ENCODE measurements around the gene MUC4. TPM values are rescaled to one million over a fixed set of nuclear protein-coding genes. Genes with fewer than 3 reads are reported as not detected.
"Not testable (repeated sequence)": the region's sequence is repeated elsewhere in the genome, so short reads cannot be mapped to it uniquely, and the experiment has no call there.

Gene MUC4
- total RNA-seq, 6 donors from 2014 or later: 4.6 to 75.4 (median 11.3) TPM

DNA sequence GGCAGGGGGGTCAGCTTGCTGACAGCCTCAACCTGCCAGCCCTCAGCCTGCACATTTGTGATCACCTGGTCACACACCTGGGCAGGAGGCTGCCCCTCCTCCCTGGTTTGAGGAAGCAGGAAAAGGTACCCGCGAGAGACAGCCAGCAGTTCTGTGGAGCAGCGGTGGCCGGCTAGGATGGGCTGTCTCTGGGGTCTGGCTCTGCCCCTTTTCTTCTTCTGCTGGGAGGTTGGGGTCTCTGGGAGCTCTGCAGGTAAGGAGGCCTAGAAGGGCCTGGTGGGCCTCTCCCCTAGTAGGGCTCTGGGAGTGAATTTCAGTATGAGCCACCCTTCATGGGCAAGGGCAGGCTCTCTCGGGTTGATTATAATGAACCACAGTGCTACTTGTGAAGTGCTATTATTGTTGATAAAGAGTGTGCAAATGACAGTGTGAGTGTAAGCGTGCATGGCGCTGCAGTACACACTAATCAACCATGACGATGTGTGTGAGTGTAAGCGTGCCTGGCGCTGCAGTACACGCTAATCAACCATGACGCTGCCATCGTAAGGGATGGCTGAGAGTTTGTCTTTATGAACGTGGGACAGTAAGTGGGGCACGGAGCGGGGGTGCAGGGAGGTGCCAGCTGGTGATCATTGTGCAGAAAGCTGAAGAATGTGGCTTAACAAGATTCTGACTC, 90.8 kb downstream of the MUC4 start, which contains the start of gene MUC20:
MUC20 (plus strand) TSS at position 148 of the 676 bp plus-strand sequence; CDS start at position 178, 30 bp downstream.
- not testable (repeated sequence) for H3K9me3 ChIP-seq, H3K27me3 ChIP-seq, H3K4me1 ChIP-seq, H3K36me3 ChIP-seq
- Histone ChIP-seq H3K4me3 (peak within 1 kb of the TSS in 3 of 4 donors; percentile 1 to 13 (median 8)), H3K27ac (peak within 1 kb of the TSS in 1 of 4 donors; percentile 36)
- peak; percentile 27 to 76 for ATAC-seq (ENCODE audit: low FRiP score in 2 of 2)
- DNase-seq: peak; percentile 25 to 81
- WGBS, 2 donors: 46 to 71% methylated on average over 5 to 12 of the region's 16 CpGs
- peak in 1 of 4 donors; percentile 22 for TF ChIP-seq POLR2A (IDR thresholded peaks at IDR 0.05)

DNA sequence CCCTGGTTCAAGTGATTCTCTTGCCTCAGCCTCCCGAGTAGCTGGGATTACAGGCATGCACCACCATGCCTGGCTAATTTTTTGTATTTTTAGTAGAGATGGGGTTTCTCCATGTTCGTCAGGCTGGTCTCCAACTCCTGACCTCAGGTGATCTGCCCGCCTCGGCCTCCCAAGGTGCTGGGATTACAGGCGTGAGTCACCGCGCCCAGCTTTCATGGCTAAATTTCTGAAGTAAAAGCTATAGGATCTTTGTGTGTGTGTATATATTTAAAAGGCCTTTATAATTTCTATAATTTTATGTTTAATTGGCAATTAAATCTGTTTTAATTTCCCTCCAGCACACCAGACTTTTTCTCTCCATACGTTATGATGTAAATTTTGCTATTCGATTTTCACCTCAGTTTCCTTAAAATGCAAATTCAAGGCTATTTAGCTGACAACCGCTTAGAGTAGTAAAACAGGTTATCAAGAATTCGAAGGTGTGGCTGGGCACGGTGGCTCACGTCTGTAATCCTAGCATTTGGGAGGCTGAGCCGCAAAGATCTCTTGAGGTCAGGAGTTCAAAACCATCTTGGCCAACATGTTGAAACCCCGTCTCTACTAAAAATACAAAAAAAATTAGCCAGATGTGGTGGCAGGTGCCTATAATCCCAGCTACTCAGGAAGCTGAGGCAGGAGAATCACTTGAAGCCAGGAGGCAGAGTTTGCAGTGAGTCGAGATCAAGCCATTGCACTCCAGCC, 92.0 kb downstream of the MUC4 start:
- not testable (repeated sequence) for H3K4me1 ChIP-seq; H3K27ac ChIP-seq; H3K9me3 ChIP-seq; DNase-seq; H3K27me3 ChIP-seq; ATAC-seq (ENCODE audit: low FRiP score in 2 of 2); H3K4me3 ChIP-seq
- 81 to 86% methylated on average over 16 of the region's 16 CpGs for WGBS, 2 donors
- peaks cover 0 to 13% (median 7%) of the 10 kb centered on the region in 4 donors for H3K36me3 ChIP-seq

DNA sequence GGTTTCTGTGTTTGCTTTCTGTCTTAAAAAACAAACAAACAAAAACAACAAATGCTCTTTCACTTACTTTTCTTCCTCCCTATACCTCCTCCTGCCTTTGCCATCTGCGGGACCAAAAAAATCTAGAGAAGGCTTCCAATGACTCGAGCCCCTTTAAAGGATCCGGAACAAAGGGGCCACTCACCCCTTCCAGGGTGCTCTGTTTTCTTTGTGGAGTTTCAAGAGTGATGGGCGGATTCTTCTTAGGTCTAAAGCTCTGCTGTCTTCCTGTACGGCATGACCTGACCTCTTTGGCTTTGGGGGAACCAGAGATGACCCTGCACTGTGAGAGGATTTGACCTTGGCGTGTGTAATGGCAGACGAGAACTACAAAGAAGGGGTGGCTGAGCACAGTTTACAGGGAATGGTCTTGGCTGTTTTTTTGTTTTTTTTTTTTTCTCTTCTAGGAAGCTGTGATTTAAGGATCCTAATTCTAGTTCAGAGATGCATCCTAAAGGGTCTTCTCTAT, 93.2 kb downstream of the MUC4 start:
- peaks cover 0 to 17% (median 10%) of the 10 kb centered on the region in 4 donors for H3K36me3 ChIP-seq
- no peak for ATAC-seq (ENCODE audit: low FRiP score in 2 of 2)
- H3K9me3 ChIP-seq: no peaks in the 10 kb centered on the region
- 62 to 66% methylated on average over 7 of the region's 7 CpGs for WGBS, 2 donors
- H3K4me3 ChIP-seq: no peak overlapping the region
- H3K27ac ChIP-seq: no peak overlapping the region
- peaks cover 0 to 4% (median 0%) of the 10 kb centered on the region in 4 donors for H3K4me1 ChIP-seq
- TF ChIP-seq POLR2A (IDR thresholded peaks at IDR 0.05) (no peak), POLR2AphosphoS5 (IDR thresholded peaks at IDR 0.05) (no peak), EP300 (IDR thresholded peaks at IDR 0.05) (no peak)
- TF ChIP-seq, protein P1, sequence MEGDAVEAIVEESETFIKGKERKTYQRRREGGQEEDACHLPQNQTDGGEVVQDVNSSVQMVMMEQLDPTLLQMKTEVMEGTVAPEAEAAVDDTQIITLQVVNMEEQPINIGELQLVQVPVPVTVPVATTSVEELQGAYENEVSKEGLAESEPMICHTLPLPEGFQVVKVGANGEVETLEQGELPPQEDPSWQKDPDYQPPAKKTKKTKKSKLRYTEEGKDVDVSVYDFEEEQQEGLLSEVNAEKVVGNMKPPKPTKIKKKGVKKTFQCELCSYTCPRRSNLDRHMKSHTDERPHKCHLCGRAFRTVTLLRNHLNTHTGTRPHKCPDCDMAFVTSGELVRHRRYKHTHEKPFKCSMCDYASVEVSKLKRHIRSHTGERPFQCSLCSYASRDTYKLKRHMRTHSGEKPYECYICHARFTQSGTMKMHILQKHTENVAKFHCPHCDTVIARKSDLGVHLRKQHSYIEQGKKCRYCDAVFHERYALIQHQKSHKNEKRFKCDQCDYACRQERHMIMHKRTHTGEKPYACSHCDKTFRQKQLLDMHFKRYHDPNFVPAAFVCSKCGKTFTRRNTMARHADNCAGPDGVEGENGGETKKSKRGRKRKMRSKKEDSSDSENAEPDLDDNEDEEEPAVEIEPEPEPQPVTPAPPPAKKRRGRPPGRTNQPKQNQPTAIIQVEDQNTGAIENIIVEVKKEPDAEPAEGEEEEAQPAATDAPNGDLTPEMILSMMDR (IDR thresholded peaks at IDR 0.05): no peak
- no peak for DNase-seq
- no peaks in the 10 kb centered on the region for H3K27me3 ChIP-seq

DNA sequence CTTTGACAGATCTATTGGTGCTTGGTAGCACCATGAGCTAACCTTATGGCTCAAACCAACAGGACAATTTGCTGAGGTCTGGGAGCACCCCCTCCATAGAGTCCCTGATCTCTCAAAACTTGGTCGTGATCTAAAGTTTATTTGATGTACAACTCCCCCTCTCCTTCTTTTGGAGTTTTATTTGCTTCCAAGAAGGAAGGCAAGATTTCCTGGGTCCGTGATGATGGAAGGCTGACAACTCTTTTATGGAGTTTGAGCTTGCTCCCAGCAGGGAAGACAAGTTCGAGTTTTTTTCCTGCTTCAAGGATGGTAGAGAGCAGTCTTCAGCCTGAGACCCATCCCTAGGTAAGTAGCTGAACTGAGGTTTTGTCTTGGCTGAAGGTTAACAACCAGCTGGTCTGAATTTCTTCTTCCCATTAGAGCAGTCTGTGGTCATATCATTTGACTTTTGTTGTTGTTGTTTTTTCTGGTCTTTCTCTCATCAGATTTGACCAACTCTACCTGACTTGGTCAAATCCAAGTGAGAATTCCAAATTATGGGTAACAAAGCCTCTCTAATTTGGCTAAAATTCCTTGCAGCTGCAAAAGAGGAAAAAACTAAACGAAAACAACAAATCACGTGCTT, 93.8 kb downstream of the MUC4 start:
- Histone ChIP-seq H3K27me3 (no peaks in the 10 kb centered on the region), H3K4me3 (no peak overlapping the region), H3K4me1 (peaks cover 0 to 4% (median 0%) of the 10 kb centered on the region in 4 donors), H3K27ac (no peak overlapping the region), H3K9me3 (no peaks in the 10 kb centered on the region), H3K36me3 (peaks cover 0 to 17% (median 10%) of the 10 kb centered on the region in 4 donors)
- WGBS, 2 donors: 56 to 59% methylated on average over 5 of the region's 5 CpGs
- no peak for ATAC-seq (ENCODE audit: low FRiP score in 2 of 2)
- no peak for TF ChIP-seq POLR2A (IDR thresholded peaks at IDR 0.05)
- no peak for DNase-seq

DNA sequence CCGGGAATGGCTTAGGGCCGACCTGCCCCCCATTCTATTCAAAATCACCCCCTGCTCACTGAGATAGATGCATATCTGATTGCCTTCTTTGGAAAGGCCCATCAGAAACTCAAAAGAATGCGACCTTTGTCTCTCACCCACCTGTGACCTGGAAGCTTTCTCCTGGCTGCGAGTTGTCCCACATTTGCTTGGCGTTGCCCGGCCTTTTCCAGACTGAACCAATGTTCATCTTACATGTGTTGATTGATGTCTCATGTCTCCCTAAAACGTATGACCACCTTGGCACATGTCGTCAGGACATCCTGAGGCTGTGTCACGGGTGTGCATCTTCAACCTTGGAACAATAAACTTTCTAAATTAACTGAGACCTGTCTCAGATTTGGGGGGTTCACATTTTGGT, 94.3 kb downstream of the MUC4 start:
- Histone ChIP-seq H3K4me1 (peaks cover 0 to 4% (median 0%) of the 10 kb centered on the region in 4 donors), H3K4me3 (no peak overlapping the region), H3K36me3 (peaks cover 0 to 17% (median 10%) of the 10 kb centered on the region in 4 donors), H3K9me3 (no peaks in the 10 kb centered on the region), H3K27ac (no peak overlapping the region), H3K27me3 (no peaks in the 10 kb centered on the region)
- WGBS, 2 donors: 69% methylated on average over 9 of the region's 9 CpGs
- TF ChIP-seq EP300 (IDR thresholded peaks at IDR 0.05): no peak
- no peak for TF ChIP-seq POLR2A (IDR thresholded peaks at IDR 0.05)
- TF ChIP-seq, protein P1 (IDR thresholded peaks at IDR 0.05): no peak
- no peak for TF ChIP-seq POLR2AphosphoS5 (IDR thresholded peaks at IDR 0.05)
- no peak for ATAC-seq (ENCODE audit: low FRiP score in 2 of 2)
- no peak for DNase-seq

All from upper lobe of left lung (tissue), 6 donors.